Cardiac muscle cell (in vitro differentiated cells and primary cell): ENCODE results near the gene TMEM131. TPM values are rescaled to one million over a fixed set of nuclear protein-coding genes. Genes with fewer than 3 reads are reported as not detected.
A peak's percentile ranks its signal among the peaks of the same experiment; 100 is the strongest.
"Not testable (repeated sequence)": the region's sequence is repeated elsewhere in the genome, so short reads cannot be mapped to it uniquely, and the experiment has no call there.

Source experiments
- DNase-seq, 2 donors: peaks; one replicate each; pipeline versions ENCODE4 v3.0.0 to v3.0.0-alpha.2; 2010 to 2017; ENCODE audit warnings: low read depth in 1 of 2, low spot score in 1 of 2
- H3K27ac ChIP-seq: fragments of 200-600 bp; sonication (generic); 2 replicates; pipeline ENCODE4 v1.5.1; 2016
- H3K27me3 ChIP-seq: fragments of 200-600 bp; sonication (generic); 2 replicates; pipeline ENCODE4 v1.6.0; 2016; ENCODE audit warnings: control low read depth
- H3K36me3 ChIP-seq: fragments of 200-600 bp; sonication (generic); 2 replicates; pipeline ENCODE4 v1.5.1; 2016; ENCODE audit warnings: control low read depth
- H3K4me1 ChIP-seq: fragments of 200-600 bp; sonication (generic); 2 replicates; pipeline ENCODE4 v1.8.1; 2017; ENCODE audit warnings: low read depth, mild to moderate bottlenecking, mixed run types
- H3K4me3 ChIP-seq: fragments of 200-600 bp; sonication (generic); 2 replicates; pipeline ENCODE4 v1.5.1; 2016; ENCODE audit warnings: mild to moderate bottlenecking
- H3K9me3 ChIP-seq: fragments of 200-600 bp; sonication (generic); 2 replicates; pipeline ENCODE4 v1.5.1; 2017; ENCODE audit warnings: low read depth, mild to moderate bottlenecking, control low read depth
- polyA plus RNA-seq: library from polyadenylated mRNA; unstranded; fragments of >200 nt; fragmentation: Nextera tagmentation; extraction: Ambion mirVana; gene quantifications from 2 replicates; pipeline ENCODE4 v1.2.1, GENCODE V29; 2016
- total RNA-seq: library from RNA; depleted of rRNA; stranded (reverse); fragments of >200 nt; gene quantifications from 2 replicates; pipeline ENCODE4 v1.2.3, GENCODE V29; 2016
- TF ChIP-seq, protein P1 (sequence below): IDR thresholded peaks from 2 replicates; pipeline ENCODE4 v1.5.1; 2012; ENCODE audit warnings: low read depth, mild to moderate bottlenecking, low read length

Gene TMEM131, protein sequence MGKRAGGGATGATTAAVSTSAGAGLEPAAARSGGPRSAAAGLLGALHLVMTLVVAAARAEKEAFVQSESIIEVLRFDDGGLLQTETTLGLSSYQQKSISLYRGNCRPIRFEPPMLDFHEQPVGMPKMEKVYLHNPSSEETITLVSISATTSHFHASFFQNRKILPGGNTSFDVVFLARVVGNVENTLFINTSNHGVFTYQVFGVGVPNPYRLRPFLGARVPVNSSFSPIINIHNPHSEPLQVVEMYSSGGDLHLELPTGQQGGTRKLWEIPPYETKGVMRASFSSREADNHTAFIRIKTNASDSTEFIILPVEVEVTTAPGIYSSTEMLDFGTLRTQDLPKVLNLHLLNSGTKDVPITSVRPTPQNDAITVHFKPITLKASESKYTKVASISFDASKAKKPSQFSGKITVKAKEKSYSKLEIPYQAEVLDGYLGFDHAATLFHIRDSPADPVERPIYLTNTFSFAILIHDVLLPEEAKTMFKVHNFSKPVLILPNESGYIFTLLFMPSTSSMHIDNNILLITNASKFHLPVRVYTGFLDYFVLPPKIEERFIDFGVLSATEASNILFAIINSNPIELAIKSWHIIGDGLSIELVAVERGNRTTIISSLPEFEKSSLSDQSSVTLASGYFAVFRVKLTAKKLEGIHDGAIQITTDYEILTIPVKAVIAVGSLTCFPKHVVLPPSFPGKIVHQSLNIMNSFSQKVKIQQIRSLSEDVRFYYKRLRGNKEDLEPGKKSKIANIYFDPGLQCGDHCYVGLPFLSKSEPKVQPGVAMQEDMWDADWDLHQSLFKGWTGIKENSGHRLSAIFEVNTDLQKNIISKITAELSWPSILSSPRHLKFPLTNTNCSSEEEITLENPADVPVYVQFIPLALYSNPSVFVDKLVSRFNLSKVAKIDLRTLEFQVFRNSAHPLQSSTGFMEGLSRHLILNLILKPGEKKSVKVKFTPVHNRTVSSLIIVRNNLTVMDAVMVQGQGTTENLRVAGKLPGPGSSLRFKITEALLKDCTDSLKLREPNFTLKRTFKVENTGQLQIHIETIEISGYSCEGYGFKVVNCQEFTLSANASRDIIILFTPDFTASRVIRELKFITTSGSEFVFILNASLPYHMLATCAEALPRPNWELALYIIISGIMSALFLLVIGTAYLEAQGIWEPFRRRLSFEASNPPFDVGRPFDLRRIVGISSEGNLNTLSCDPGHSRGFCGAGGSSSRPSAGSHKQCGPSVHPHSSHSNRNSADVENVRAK (N-terminal part only)
- 15.3 and 19.1 TPM in 2 replicates for total RNA-seq
- 16.3 and 23.6 TPM in 2 replicates for polyA plus RNA-seq

DNA sequence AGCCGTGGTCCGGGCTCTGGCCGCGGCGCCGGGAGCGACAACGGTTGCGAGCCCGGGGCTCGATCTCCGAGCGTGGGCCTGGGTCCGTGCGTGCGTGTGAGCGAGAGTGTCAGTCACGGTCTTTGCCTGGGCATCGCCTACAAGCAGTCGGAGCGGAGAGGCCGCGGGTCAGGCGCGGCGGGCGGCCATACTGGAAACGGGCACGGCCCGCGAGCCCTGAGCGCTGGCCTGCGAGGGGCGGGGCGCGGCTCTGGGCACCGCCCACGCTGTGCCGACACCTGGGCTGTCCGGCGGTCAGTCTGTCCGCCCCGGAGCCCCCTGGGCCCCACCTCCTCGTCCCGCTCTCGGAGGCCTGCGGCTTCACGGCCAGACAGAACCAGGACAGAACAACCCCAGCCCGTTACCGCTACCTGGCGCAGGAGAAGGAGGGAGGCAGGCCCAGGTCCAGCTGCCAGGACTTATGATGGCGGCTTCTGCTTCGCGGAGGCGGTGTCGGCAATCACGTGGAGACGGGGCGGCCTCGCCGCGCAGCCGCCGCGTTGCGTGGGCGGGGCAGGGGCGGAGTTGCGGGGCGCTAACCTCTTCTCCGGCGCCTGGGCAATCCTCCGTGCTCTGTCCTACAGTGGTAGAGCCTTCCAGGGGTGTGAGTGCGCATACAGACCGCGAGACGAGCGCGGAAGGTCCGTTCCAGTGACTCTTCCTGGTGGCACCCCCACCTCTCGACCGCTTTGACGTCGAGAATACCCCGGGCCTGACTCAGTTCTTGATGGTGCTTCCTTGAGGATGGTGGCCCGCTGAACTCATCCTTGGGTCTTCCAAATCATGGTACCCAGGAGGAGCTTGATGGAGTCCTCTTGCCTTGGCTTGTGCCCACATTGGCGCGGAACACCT lies at the start of gene TMEM131:
Gene TMEM131 (minus strand): TSS at position 215 of the 891 bp plus-strand sequence. CDS start 286 bp downstream, outside the sequence.
- Histone ChIP-seq H3K4me1 (peaks cover 16% of the 10 kb centered on the region), H3K9me3 (no peaks in the 10 kb centered on the region), H3K36me3 (no peaks in the 10 kb centered on the region), H3K27me3 (no peaks in the 10 kb centered on the region), H3K27ac (peak within 1 kb of the TSS; percentile 98), H3K4me3 (peak within 1 kb of the TSS; percentile 74)
- DNase-seq = peak; percentile 93 to 98
- TF ChIP-seq, protein P1, sequence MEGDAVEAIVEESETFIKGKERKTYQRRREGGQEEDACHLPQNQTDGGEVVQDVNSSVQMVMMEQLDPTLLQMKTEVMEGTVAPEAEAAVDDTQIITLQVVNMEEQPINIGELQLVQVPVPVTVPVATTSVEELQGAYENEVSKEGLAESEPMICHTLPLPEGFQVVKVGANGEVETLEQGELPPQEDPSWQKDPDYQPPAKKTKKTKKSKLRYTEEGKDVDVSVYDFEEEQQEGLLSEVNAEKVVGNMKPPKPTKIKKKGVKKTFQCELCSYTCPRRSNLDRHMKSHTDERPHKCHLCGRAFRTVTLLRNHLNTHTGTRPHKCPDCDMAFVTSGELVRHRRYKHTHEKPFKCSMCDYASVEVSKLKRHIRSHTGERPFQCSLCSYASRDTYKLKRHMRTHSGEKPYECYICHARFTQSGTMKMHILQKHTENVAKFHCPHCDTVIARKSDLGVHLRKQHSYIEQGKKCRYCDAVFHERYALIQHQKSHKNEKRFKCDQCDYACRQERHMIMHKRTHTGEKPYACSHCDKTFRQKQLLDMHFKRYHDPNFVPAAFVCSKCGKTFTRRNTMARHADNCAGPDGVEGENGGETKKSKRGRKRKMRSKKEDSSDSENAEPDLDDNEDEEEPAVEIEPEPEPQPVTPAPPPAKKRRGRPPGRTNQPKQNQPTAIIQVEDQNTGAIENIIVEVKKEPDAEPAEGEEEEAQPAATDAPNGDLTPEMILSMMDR = no peak

DNA sequence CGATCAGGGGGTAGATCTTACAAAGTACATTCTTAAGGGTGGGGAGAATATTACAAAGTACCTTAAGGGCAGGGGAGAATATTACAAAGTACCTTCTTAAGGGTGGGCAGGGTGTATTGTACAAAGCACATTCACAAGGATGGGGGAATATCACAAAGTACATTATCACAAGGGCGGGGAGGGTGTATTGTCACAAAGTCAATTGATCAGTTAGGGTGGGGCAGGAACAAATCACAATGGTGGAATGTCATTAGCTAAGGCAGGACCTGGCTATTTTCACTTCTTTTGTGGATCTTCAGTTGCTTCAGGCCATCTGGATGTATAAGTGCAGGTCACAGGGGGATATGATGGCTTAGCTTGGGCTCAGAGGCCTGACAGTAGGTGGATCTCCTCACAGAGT lies 49.0 kb upstream of the TMEM131 start:
- not testable (repeated sequence) for H3K27ac ChIP-seq, DNase-seq, H3K27me3 ChIP-seq, H3K36me3 ChIP-seq, H3K9me3 ChIP-seq, H3K4me3 ChIP-seq, H3K4me1 ChIP-seq

- H3K27me3 ChIP-seq = no peaks in the 10 kb centered on the region
- no peaks in the 10 kb centered on the region for H3K9me3 ChIP-seq
- H3K4me3 ChIP-seq = no peak overlapping the region
- TF ChIP-seq, protein P1 = no peak
- no peak overlapping the region for H3K27ac ChIP-seq
- H3K4me1 ChIP-seq = no peaks in the 10 kb centered on the region
- DNase-seq = no peak
- H3K36me3 ChIP-seq = no peaks in the 10 kb centered on the region
These were observed 47.4 kb upstream of the TMEM131 start for GRCh38 chr2:98043101-98043500.

DNA sequence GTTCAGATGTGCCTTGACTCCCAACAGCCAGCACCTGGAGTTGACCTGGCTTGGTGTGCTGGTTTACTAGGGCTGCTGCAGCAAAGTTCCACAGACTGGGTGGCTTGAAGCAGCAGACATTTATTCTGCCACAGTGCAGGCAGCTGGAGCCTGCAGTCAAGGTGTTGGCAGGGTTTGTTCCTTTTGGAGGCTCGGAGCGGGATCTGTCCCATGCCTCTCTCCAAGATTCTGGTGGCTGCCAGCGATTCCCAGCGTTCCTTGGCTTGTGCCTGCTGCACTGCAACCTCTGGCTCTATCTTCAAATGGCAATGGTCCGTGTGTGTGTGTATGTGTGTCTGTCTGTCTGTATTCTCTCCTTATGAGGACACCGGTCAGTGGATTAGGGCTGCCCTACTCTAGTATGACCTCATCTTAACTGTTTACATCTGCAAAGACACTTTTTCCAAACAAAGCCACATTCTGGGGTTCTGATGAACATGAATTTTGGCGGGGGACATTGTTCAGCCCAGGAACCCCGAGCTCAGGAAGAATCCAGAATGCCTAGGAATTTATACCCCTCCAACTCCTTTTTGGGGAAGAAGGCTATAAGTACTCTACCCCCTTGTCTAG lies 44.7 kb upstream of the TMEM131 start:
- TF ChIP-seq, protein P1 = no peak
- H3K4me3 ChIP-seq = no peak overlapping the region
- H3K36me3 ChIP-seq = no peaks in the 10 kb centered on the region
- no peaks in the 10 kb centered on the region for H3K9me3 ChIP-seq
- H3K4me1 ChIP-seq = peaks cover 9% of the 10 kb centered on the region
- no peak for DNase-seq
- no peaks in the 10 kb centered on the region for H3K27me3 ChIP-seq
- H3K27ac ChIP-seq = no peak overlapping the region

- no peak overlapping the region for H3K4me3 ChIP-seq
- TF ChIP-seq, protein P1 = no peak
- H3K27me3 ChIP-seq = no peaks in the 10 kb centered on the region
- DNase-seq = no peak
- no peaks in the 10 kb centered on the region for H3K36me3 ChIP-seq
- no peak overlapping the region for H3K27ac ChIP-seq
- H3K4me1 ChIP-seq = peaks cover 11% of the 10 kb centered on the region
- H3K9me3 ChIP-seq = no peaks in the 10 kb centered on the region
These were observed 43.5 kb upstream of the TMEM131 start for GRCh38 chr2:98039085-98039756.
